Mesodermal cell (in vitro differentiated cells): ENCODE results near the gene KRTAP10-8.

Experiments used
- H3K27ac ChIP-seq: 2 replicates; pipeline ENCODE4 v1.7.0; 2013; ENCODE audit warnings: mild to moderate bottlenecking, low read depth, low read length, moderate library complexity; ENCODE audit not compliant: severe bottlenecking
- H3K36me3 ChIP-seq: 2 replicates; pipeline ENCODE4 v1.7.1; 2013; ENCODE audit warnings: mild to moderate bottlenecking, low read length, moderate library complexity; ENCODE audit not compliant: control insufficient read depth, insufficient read depth
- H3K4me1 ChIP-seq: one replicate; pipeline ENCODE4 v1.7.1; 2013; ENCODE audit warnings: mild to moderate bottlenecking, low read length; ENCODE audit not compliant: insufficient read depth, control insufficient read depth, poor library complexity, severe bottlenecking
- H3K4me3 ChIP-seq: 2 replicates; pipeline ENCODE4 v1.7.0; 2013; ENCODE audit warnings: low read length, control low read depth, mild to moderate bottlenecking; ENCODE audit not compliant: insufficient read depth, poor library complexity, severe bottlenecking; ENCODE audit errors: extremely low read depth
- H3K9me3 ChIP-seq: 2 replicates; pipeline ENCODE4 v1.7.1; 2013; ENCODE audit warnings: mild to moderate bottlenecking, low read length, moderate library complexity; ENCODE audit not compliant: control insufficient read depth
- WGBS, 2 experiments: methylation state at CpG; one replicate each; pipeline ENCODE4 v1.1.5; 2013; ENCODE audit warnings: missing lambda C conversion rate in 2 of 2; ENCODE audit not compliant: insufficient coverage in 2 of 2; 5-methylcytosine and 5-hydroxymethylcytosine counted together

KRTAP10-8 gene

GRCh38 chr21:44613386-44614155 lies 1.7 kb downstream of the KRTAP10-8 start:
- H3K4me3 ChIP-seq = no peak overlapping the region
- no peaks in the 10 kb centered on the region for H3K4me1 ChIP-seq
- H3K27ac ChIP-seq = no peak overlapping the region
- H3K36me3 ChIP-seq = no peaks in the 10 kb centered on the region
- peaks cover 24% of the 10 kb centered on the region for H3K9me3 ChIP-seq
- WGBS, 2 experiments = 89 to 93% methylated on average over 21 to 22 of the region's 26 CpGs

- Histone ChIP-seq H3K4me3 (no peak overlapping the region), H3K36me3 (no peaks in the 10 kb centered on the region), H3K4me1 (no peaks in the 10 kb centered on the region), H3K27ac (no peak overlapping the region), H3K9me3 (peaks cover 20% of the 10 kb centered on the region)
- WGBS, 2 experiments = 91 to 92% methylated on average over 9 to 14 of the region's 20 CpGs
Observed at GRCh38 chr21:44614161-44614631, 2.3 kb downstream of the KRTAP10-8 start.

GRCh38 chr21:44614961-44615391 lies 3.1 kb downstream of the KRTAP10-8 start:
- no peak overlapping the region for H3K4me3 ChIP-seq
- no peak overlapping the region for H3K27ac ChIP-seq
- 94 to 95% methylated on average over 24 to 28 of the region's 28 CpGs for WGBS, 2 experiments
- H3K36me3 ChIP-seq = no peaks in the 10 kb centered on the region
- H3K9me3 ChIP-seq = peaks cover 25% of the 10 kb centered on the region
- H3K4me1 ChIP-seq = no peaks in the 10 kb centered on the region

- 93 to 94% methylated on average over 2 to 3 of the region's 8 CpGs for WGBS, 2 experiments
- Histone ChIP-seq H3K36me3 (no peaks in the 10 kb centered on the region), H3K9me3 (peaks cover 24% of the 10 kb centered on the region), H3K4me1 (no peaks in the 10 kb centered on the region), H3K4me3 (no peak overlapping the region), H3K27ac (no peak overlapping the region)
Observed at GRCh38 chr21:44615466-44615865, 3.6 kb downstream of the KRTAP10-8 start.

GRCh38 chr21:44615911-44616590 lies 4.2 kb downstream of the KRTAP10-8 start:
- H3K4me1 ChIP-seq = no peaks in the 10 kb centered on the region
- H3K36me3 ChIP-seq = no peaks in the 10 kb centered on the region
- H3K4me3 ChIP-seq = no peak overlapping the region
- 81 to 92% methylated on average over 14 to 16 of the region's 17 CpGs for WGBS, 2 experiments
- no peak overlapping the region for H3K27ac ChIP-seq
- peaks cover 23% of the 10 kb centered on the region for H3K9me3 ChIP-seq

GRCh38 chr21:44616591-44616926 lies 4.7 kb downstream of the KRTAP10-8 start:
- 85 to 89% methylated on average over 14 to 16 of the region's 16 CpGs for WGBS, 2 experiments
- H3K4me1 ChIP-seq = no peaks in the 10 kb centered on the region
- H3K36me3 ChIP-seq = no peaks in the 10 kb centered on the region
- no peak overlapping the region for H3K4me3 ChIP-seq
- H3K9me3 ChIP-seq = peaks cover 18% of the 10 kb centered on the region
- no peak overlapping the region for H3K27ac ChIP-seq

- WGBS, 2 experiments = 64 to 77% methylated on average over 6 to 7 of the region's 8 CpGs
- Histone ChIP-seq H3K36me3 (no peaks in the 10 kb centered on the region), H3K4me1 (no peaks in the 10 kb centered on the region), H3K9me3 (peaks cover 16% of the 10 kb centered on the region), H3K4me3 (no peak overlapping the region), H3K27ac (no peak overlapping the region)
Observed at GRCh38 chr21:44617071-44617501, 5.2 kb downstream of the KRTAP10-8 start.

- Histone ChIP-seq H3K4me3 (no peak overlapping the region), H3K36me3 (no peaks in the 10 kb centered on the region)
- 80% methylated on average over 1 of the region's 4 CpGs; no CpG with 5 or more reads in 1 of the 2 experiments for WGBS, 2 experiments
Observed at GRCh38 chr21:44618504-44618903, 6.6 kb downstream of the KRTAP10-8 start.

GRCh38 chr21:44618909-44619308 lies 7.0 kb downstream of the KRTAP10-8 start:
- Histone ChIP-seq H3K36me3 (no peaks in the 10 kb centered on the region), H3K4me3 (no peak overlapping the region), H3K9me3 (peaks cover 31% of the 10 kb centered on the region), H3K27ac (no peak overlapping the region), H3K4me1 (no peaks in the 10 kb centered on the region)
- WGBS, 2 experiments = 93 to 100% methylated on average over 1 to 2 of the region's 3 CpGs

More at GRCh38 chr21:44618504-44618903, 6.6 kb downstream of the KRTAP10-8 start:
- H3K4me1 ChIP-seq = no peaks in the 10 kb centered on the region
- no peak overlapping the region for H3K27ac ChIP-seq
- H3K9me3 ChIP-seq = peaks cover 28% of the 10 kb centered on the region

- Histone ChIP-seq H3K36me3 (no peaks in the 10 kb centered on the region), H3K27ac (no peak overlapping the region), H3K4me3 (no peak overlapping the region), H3K4me1 (no peaks in the 10 kb centered on the region), H3K9me3 (peaks cover 41% of the 10 kb centered on the region)
- WGBS, 2 experiments = 82 to 94% methylated on average over 6 of the region's 6 CpGs
Observed at GRCh38 chr21:44619886-44620285, 8.0 kb downstream of the KRTAP10-8 start.

GRCh38 chr21:44623575-44623974 lies 11.7 kb downstream of the KRTAP10-8 start:
- no peaks in the 10 kb centered on the region for H3K36me3 ChIP-seq
- H3K4me3 ChIP-seq = no peak overlapping the region
- H3K4me1 ChIP-seq = no peaks in the 10 kb centered on the region
- peaks cover 51% of the 10 kb centered on the region for H3K9me3 ChIP-seq
- H3K27ac ChIP-seq = no peak overlapping the region
